Testis (tissue), 3 donors: ENCODE results near the gene SHISA4. TPM values are rescaled to one million over a fixed set of nuclear protein-coding genes. Genes with fewer than 3 reads are reported as not detected.
A peak's percentile ranks its signal among the peaks of the same experiment; 100 is the strongest.

Experiments
- DNase-seq: peaks from one replicate; pipeline ENCODE4 v3.0.0-alpha.2; 2019
- H3K27ac ChIP-seq, 2 donors: fragments of 200-600 bp; sonication (generic); one replicate each; pipeline ENCODE4 v1.5.1; 2019
- H3K27me3 ChIP-seq: fragments of 200-600 bp; sonication (generic); one replicate; pipeline ENCODE4 v1.5.1; 2019
- H3K36me3 ChIP-seq: fragments of 200-600 bp; sonication (generic); one replicate; pipeline ENCODE4 v1.5.1; 2017; ENCODE audit warnings: low read depth; ENCODE audit errors: missing control alignments
- H3K4me1 ChIP-seq: fragments of 200-600 bp; sonication (generic); one replicate; pipeline ENCODE4 v1.5.1; 2019
- H3K4me3 ChIP-seq, 2 donors: fragments of 200-600 bp; sonication (generic); one replicate each; pipeline ENCODE4 v1.5.1; 2017 to 2019
- H3K9me3 ChIP-seq: fragments of 200-600 bp; sonication (generic); one replicate; pipeline ENCODE4 v1.5.1; 2017
- CTCF ChIP-seq, 3 experiments: fragments of 450-650 bp in 2 of 3; fragments of 200-600 bp in 1 of 3; sonication (generic) in 1 of 3; IDR thresholded peaks; one replicate each; pipeline ENCODE4 v1.5.1; 2016 to 2019; ENCODE audit warnings: antibody characterized with exemption in 3 of 3, mild to moderate bottlenecking in 2 of 3, moderate library complexity in 1 of 3
- POLR2A ChIP-seq: fragments of 450-650 bp; IDR thresholded peaks from one replicate; pipeline ENCODE4 v1.6.1; 2017; ENCODE audit warnings: antibody characterized with exemption, mild to moderate bottlenecking, moderate library complexity
- WGBS, 2 donors: methylation state at CpG; one replicate each; pipeline ENCODE4 v1.1.5; 2018; 5-methylcytosine and 5-hydroxymethylcytosine counted together
- intact Hi-C: fragments of 100-400 bp; cut with DNase I; formaldehyde crosslinking; loops from one replicate; pipeline ENCODE4 v1.15.1; 2023; ENCODE audit warnings: low total_unique reads
- polyA plus RNA-seq: library from polyadenylated mRNA; stranded (reverse); fragments of 350-450 nt; fragmentation: Illumina TruSeq; extraction: RNeasy Lipid Tissue Mini Kit (QIAGEN cat#74804); gene quantifications from one replicate; pipeline ENCODE4 v1.2.3, GENCODE V29; 2014; ENCODE audit warnings: low read depth, low replicate concordance; ENCODE audit not compliant: insufficient read depth
- total RNA-seq, 2 donors: library from RNA; depleted of rRNA; stranded (reverse); fragments of >200 nt; gene quantifications; one replicate each; pipeline ENCODE4 v1.2.3, GENCODE V29; 2016

SHISA4 gene
- total and polyA plus RNA-seq, 3 donors from 2014 or later: 32.6 to 48.0 (median 45.5) TPM

DNA sequence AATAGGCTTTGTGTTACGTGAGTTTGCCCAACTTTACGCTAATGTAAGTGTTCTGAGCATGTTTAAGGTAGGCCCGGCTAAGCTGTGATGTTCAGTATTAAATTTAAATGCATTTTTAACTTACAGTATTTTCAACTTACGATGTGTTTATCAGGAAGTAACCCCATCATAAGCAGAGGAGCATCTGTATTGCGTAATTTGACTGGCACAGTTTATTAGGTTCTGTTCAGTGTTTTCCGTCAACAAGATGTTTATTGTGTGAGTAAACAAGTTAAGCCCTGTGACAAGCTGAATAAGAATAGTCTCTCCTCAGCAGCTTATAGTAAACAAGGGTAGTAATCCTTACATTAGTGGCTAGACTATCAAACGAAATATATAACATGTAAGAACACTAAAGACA lies 27.2 kb upstream of the SHISA4 start:
- no peaks in the 10 kb centered on the region for H3K36me3 ChIP-seq
- H3K4me1 ChIP-seq: no peaks in the 10 kb centered on the region
- WGBS, 2 donors: 89 to 95% methylated on average over 7 of the region's 7 CpGs
- H3K27ac ChIP-seq: no peak overlapping the region
- H3K4me3 ChIP-seq: no peak overlapping the region
- intact Hi-C loops: no loop called here
- H3K9me3 ChIP-seq: no peaks in the 10 kb centered on the region
- TF ChIP-seq POLR2A: no peak
- no peak for TF ChIP-seq CTCF (IDR thresholded peaks at IDR 0.05)
- H3K27me3 ChIP-seq: no peaks in the 10 kb centered on the region
- no peak for DNase-seq

- no peak overlapping the region for H3K27ac ChIP-seq
- H3K27me3 ChIP-seq: no peaks in the 10 kb centered on the region
- intact Hi-C loops: no loop called here
- peaks cover 14% of the 10 kb centered on the region for H3K4me1 ChIP-seq
- H3K36me3 ChIP-seq: no peaks in the 10 kb centered on the region
- no peaks in the 10 kb centered on the region for H3K9me3 ChIP-seq
- 90 to 94% methylated on average over 10 of the region's 10 CpGs for WGBS, 2 donors
- H3K4me3 ChIP-seq: no peak overlapping the region
- DNase-seq: no peak
- TF ChIP-seq CTCF (IDR thresholded peaks at IDR 0.05): no peak
- TF ChIP-seq POLR2A: no peak
Measured at GRCh38 chr1:201870397-201870796, 18.3 kb upstream of the SHISA4 start.

GRCh38 chr1:201874672-201875071 lies 14.0 kb upstream of the SHISA4 start:
- peaks cover 14% of the 10 kb centered on the region for H3K4me1 ChIP-seq
- no peak overlapping the region for H3K27ac ChIP-seq
- WGBS, 2 donors: 88 to 100% methylated on average over 1 of the region's 1 CpG
- H3K9me3 ChIP-seq: no peaks in the 10 kb centered on the region
- H3K4me3 ChIP-seq: no peak overlapping the region
- no peaks in the 10 kb centered on the region for H3K36me3 ChIP-seq
- no peak for TF ChIP-seq CTCF (IDR thresholded peaks at IDR 0.05)
- TF ChIP-seq POLR2A: no peak
- intact Hi-C loops: no loop called here
- no peak for DNase-seq
- H3K27me3 ChIP-seq: no peaks in the 10 kb centered on the region

- H3K36me3 ChIP-seq: no peaks in the 10 kb centered on the region
- TF ChIP-seq POLR2A: no peak
- peak in 2 of 3 experiments; percentile 16 to 35 for TF ChIP-seq CTCF (IDR thresholded peaks at IDR 0.05)
- intact Hi-C loops: no loop called here
- H3K27ac ChIP-seq: no peak overlapping the region
- peaks cover 14% of the 10 kb centered on the region for H3K4me1 ChIP-seq
- no peak overlapping the region for H3K4me3 ChIP-seq
- no peaks in the 10 kb centered on the region for H3K9me3 ChIP-seq
- 71% methylated on average over 8 of the region's 8 CpGs for WGBS, 2 donors
- no peaks in the 10 kb centered on the region for H3K27me3 ChIP-seq
- DNase-seq: no peak
Measured at GRCh38 chr1:201876148-201876818, 12.4 kb upstream of the SHISA4 start.

GRCh38 chr1:201877877-201878401 lies 10.8 kb upstream of the SHISA4 start:
- no peak overlapping the region for H3K4me3 ChIP-seq
- peak; percentile 51 for DNase-seq
- H3K36me3 ChIP-seq: no peaks in the 10 kb centered on the region
- WGBS, 2 donors: 50 to 54% methylated on average over 6 of the region's 6 CpGs
- peaks cover 15% of the 10 kb centered on the region for H3K4me1 ChIP-seq
- H3K9me3 ChIP-seq: no peaks in the 10 kb centered on the region
- TF ChIP-seq POLR2A: no peak
- peak; percentile 40 to 73 (median 61) for TF ChIP-seq CTCF (IDR thresholded peaks at IDR 0.05)
- H3K27me3 ChIP-seq: no peaks in the 10 kb centered on the region
- H3K27ac ChIP-seq: peak overlapping the region in 1 of 2 donors; percentile 2
- intact Hi-C loops: no loop called here
